ENCODE data around the gene UCP2. TPM values are rescaled to one million over a fixed set of nuclear protein-coding genes. Genes with fewer than 3 reads are reported as not detected.

UCP2 gene
- polyA plus RNA-seq, 2 donors: 3.0 to 5.0 TPM

DNA sequence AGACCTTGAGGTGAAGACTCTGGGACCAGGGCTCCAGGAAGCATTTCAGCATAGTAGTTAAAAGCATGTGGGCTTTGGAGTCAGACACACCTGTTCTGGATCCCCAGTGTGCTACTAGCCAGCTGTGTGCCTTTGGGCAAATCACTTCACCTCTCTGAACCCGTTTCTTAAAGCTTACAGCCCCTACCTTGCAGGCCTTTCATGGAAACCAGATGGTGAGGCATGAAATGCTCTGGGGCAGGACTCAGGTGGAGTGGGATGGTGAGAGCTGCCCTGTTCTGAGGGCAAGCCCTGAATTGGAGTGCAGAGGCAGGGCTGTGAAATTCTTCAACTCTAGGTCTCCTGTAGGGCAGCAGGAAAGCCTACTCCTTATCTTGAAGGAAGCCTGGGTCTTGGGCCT lies 10.5 kb downstream of the UCP2 start:
- no peaks in the 10 kb centered on the region for H3K9me3 ChIP-seq (ENCODE audit: control insufficient read depth in 2 of 2, insufficient read depth in 1 of 2, low read depth in 1 of 2, low read length in 1 of 2)
- H3K27me3 ChIP-seq (ENCODE audit: control insufficient read depth in 1 of 2, insufficient read depth in 2 of 2, low read length in 2 of 2): no peaks in the 10 kb centered on the region
- H3K36me3 ChIP-seq (ENCODE audit: control insufficient read depth in 2 of 2, insufficient read depth in 2 of 2, low read length in 1 of 2): peaks cover 0 to 4% of the 10 kb centered on the region in 2 donors
- WGBS, 2 donors: 70 to 78% methylated on average over 1 of the region's 1 CpG
- no peak overlapping the region for H3K27ac ChIP-seq (ENCODE audit: low read depth in 2 of 2, low read length in 1 of 2)
- H3K4me1 ChIP-seq (ENCODE audit: control insufficient read depth in 2 of 2, insufficient read depth in 2 of 2, low read length in 1 of 2): peaks cover 6 to 12% of the 10 kb centered on the region in 2 donors
- H3K4me3 ChIP-seq (ENCODE audit: low read depth in 1 of 2, low read length in 2 of 2): no peak overlapping the region

DNA sequence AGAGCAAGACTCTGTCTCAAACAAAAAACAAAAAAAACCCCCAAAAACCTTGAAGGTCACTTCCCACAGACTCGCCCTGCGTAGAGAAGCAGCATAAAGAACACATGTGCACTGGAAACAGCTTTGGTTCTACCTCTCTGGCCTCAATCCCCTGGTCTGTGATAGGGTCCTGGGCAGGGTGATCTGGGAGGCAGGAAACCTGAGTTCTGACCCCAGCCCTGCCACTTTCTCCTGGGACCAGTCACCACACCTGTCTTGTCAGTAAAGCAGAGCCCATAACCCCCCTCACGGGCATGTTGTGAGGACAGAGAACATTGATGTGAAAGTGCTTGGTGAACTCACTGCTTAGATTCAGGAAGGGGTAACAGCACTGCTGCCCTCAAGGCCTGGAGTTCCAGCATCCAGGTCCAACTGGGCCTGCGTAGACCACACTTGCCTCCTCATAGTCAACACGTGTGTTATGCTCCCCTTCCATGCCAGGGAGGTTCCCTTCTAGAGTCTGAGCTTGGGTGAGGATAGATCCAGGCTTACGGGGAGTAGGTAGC lies 11.4 kb downstream of the UCP2 start:
- Histone ChIP-seq H3K4me3 (ENCODE audit: low read depth in 1 of 2, low read length in 2 of 2) (no peak overlapping the region), H3K36me3 (ENCODE audit: control insufficient read depth in 2 of 2, insufficient read depth in 2 of 2, low read length in 1 of 2) (peaks cover 0 to 4% of the 10 kb centered on the region in 2 donors), H3K27me3 (ENCODE audit: control insufficient read depth in 1 of 2, insufficient read depth in 2 of 2, low read length in 2 of 2) (no peaks in the 10 kb centered on the region), H3K27ac (ENCODE audit: low read depth in 2 of 2, low read length in 1 of 2) (no peak overlapping the region), H3K4me1 (ENCODE audit: control insufficient read depth in 2 of 2, insufficient read depth in 2 of 2, low read length in 1 of 2) (peaks cover 6 to 12% of the 10 kb centered on the region in 2 donors), H3K9me3 (ENCODE audit: control insufficient read depth in 2 of 2, insufficient read depth in 1 of 2, low read depth in 1 of 2, low read length in 1 of 2) (no peaks in the 10 kb centered on the region)
- 83 to 84% methylated on average over 6 of the region's 6 CpGs for WGBS, 2 donors

DNA sequence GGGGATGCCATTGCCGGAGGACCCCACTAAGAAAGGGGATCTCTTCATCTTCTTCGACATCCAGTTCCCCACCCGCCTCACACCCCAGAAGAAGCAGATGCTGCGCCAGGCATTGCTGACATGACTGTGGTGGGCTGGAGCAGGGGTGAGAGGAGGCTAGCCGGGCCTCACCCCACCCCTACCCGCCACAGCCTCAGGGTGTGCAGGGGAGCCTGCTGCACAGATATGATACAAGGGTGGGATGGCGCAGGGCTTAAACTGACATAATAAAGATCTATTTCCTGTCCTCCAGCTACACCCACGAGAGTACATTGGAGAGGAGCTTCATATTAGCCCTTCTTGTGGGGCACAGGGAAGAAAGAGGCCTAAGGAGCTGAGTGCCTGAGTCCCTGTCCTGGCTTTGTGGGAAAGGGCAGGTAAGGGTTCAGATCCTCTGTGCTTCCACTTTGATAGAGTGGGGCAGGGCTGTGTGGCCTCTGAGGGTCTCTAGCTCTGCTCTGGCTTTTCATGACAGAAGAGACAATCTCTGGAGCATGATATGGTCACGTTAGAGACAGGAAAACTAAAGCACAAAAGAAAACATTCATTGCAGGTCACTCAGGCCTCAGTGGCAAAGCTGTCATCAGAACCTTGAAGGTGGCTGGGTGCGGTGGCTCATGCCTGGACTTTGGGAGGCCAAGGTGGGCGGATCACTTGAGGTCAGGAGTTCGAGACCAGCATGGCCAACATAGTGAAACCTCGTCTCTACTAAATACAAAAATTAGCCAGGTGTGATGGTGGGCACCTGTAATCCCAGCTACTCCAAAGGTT lies 12.4 kb downstream of the UCP2 start:
- WGBS, 2 donors: 79 to 82% methylated on average over 13 of the region's 13 CpGs
- H3K9me3 ChIP-seq (ENCODE audit: control insufficient read depth in 2 of 2, insufficient read depth in 1 of 2, low read depth in 1 of 2, low read length in 1 of 2): no peaks in the 10 kb centered on the region
- H3K4me1 ChIP-seq (ENCODE audit: control insufficient read depth in 2 of 2, insufficient read depth in 2 of 2, low read length in 1 of 2): peaks cover 6 to 12% of the 10 kb centered on the region in 2 donors
- H3K27me3 ChIP-seq (ENCODE audit: control insufficient read depth in 1 of 2, insufficient read depth in 2 of 2, low read length in 2 of 2): no peaks in the 10 kb centered on the region
- peaks cover 0 to 4% of the 10 kb centered on the region in 2 donors for H3K36me3 ChIP-seq (ENCODE audit: control insufficient read depth in 2 of 2, insufficient read depth in 2 of 2, low read length in 1 of 2)
- H3K4me3 ChIP-seq (ENCODE audit: low read depth in 1 of 2, low read length in 2 of 2): no peak overlapping the region
- no peak overlapping the region for H3K27ac ChIP-seq (ENCODE audit: low read depth in 2 of 2, low read length in 1 of 2)

DNA sequence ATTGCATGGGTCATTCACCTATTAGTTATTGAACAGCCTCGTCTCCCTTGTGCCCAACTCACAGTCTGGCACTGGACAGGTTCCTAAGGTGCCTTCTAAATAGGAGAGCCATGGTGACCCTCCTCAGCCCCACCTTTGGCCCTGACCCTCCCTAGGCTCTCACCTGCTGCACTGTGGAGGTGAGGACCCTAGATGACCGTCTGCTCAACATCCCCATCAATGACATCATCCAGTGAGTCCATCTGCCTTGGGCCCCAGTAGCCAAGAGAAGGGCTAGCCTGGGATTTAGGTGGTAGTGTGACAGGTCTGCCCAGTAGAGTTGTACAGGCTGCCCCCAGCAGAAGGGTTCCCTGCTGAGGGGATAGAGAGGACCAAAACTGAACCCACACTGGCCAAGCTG lies 13.6 kb downstream of the UCP2 start:
- no peaks in the 10 kb centered on the region for H3K27me3 ChIP-seq (ENCODE audit: control insufficient read depth in 1 of 2, insufficient read depth in 2 of 2, low read length in 2 of 2)
- H3K27ac ChIP-seq (ENCODE audit: low read depth in 2 of 2, low read length in 1 of 2): no peak overlapping the region
- no peaks in the 10 kb centered on the region for H3K36me3 ChIP-seq (ENCODE audit: control insufficient read depth in 2 of 2, insufficient read depth in 2 of 2, low read length in 1 of 2)
- H3K9me3 ChIP-seq (ENCODE audit: control insufficient read depth in 2 of 2, insufficient read depth in 1 of 2, low read depth in 1 of 2, low read length in 1 of 2): no peaks in the 10 kb centered on the region
- WGBS, 2 donors: 75 to 81% methylated on average over 2 of the region's 2 CpGs
- no peak overlapping the region for H3K4me3 ChIP-seq (ENCODE audit: low read depth in 1 of 2, low read length in 2 of 2)
- peaks cover 4 to 6% of the 10 kb centered on the region in 2 donors for H3K4me1 ChIP-seq (ENCODE audit: control insufficient read depth in 2 of 2, insufficient read depth in 2 of 2, low read length in 1 of 2)

DNA sequence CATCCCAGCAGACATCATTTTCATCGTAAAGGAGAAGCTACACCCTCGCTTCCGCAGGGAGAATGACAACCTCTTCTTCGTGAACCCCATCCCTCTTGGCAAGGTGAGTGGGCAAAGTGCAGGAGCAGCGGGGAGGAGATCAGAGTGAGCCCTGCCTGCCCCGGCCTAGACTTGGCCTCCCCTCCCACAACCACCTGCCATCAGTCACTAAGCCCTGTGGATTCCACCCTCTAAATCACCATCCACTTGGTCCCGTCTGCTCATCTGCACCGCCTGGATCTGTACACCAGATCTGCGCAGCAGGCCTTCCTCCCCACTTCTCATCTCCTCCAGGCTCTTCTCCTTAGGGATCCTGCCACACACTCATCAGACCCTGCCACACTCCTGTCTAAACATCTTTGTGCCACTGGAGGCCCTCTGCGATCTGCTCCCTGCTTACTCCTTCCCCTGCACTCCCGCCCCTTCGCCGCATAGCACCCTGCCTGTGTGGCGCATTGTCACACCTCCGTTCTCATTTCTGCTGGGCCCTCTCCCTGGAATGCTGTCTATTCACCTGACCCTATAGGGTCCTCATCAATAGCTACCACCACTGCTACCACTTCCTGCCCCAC lies 14.2 kb downstream of the UCP2 start:
- Histone ChIP-seq H3K9me3 (ENCODE audit: control insufficient read depth in 2 of 2, insufficient read depth in 1 of 2, low read depth in 1 of 2, low read length in 1 of 2) (no peaks in the 10 kb centered on the region), H3K27me3 (ENCODE audit: control insufficient read depth in 1 of 2, insufficient read depth in 2 of 2, low read length in 2 of 2) (no peaks in the 10 kb centered on the region), H3K4me1 (ENCODE audit: control insufficient read depth in 2 of 2, insufficient read depth in 2 of 2, low read length in 1 of 2) (peaks cover 0 to 3% of the 10 kb centered on the region in 2 donors), H3K27ac (ENCODE audit: low read depth in 2 of 2, low read length in 1 of 2) (no peak overlapping the region), H3K4me3 (ENCODE audit: low read depth in 1 of 2, low read length in 2 of 2) (no peak overlapping the region), H3K36me3 (ENCODE audit: control insufficient read depth in 2 of 2, insufficient read depth in 2 of 2, low read length in 1 of 2) (no peaks in the 10 kb centered on the region)
- WGBS, 2 donors: 89 to 91% methylated on average over 15 of the region's 15 CpGs

DNA sequence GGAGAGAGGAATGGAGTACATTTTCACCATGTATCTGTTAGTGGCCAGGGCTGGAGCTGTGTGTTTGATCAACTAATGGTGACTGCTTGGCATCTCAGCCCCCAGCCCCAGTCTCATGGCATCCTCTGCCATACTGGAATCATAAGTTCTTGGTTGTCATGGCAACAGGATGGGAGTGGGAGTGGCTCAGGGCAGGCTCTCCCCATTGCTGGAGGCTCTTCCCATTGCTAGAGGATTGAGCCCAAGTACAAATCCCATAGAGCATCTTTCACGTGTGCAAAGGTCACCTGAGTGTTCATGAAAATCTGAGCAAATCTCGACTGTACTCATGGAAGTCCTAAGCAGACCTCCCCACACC lies 16.9 kb downstream of the UCP2 start:
- Histone ChIP-seq H3K27ac (ENCODE audit: low read depth in 2 of 2, low read length in 1 of 2) (no peak overlapping the region), H3K36me3 (ENCODE audit: control insufficient read depth in 2 of 2, insufficient read depth in 2 of 2, low read length in 1 of 2) (no peaks in the 10 kb centered on the region), H3K4me1 (ENCODE audit: control insufficient read depth in 2 of 2, insufficient read depth in 2 of 2, low read length in 1 of 2) (no peaks in the 10 kb centered on the region), H3K27me3 (ENCODE audit: control insufficient read depth in 1 of 2, insufficient read depth in 2 of 2, low read length in 2 of 2) (no peaks in the 10 kb centered on the region), H3K4me3 (ENCODE audit: low read depth in 1 of 2, low read length in 2 of 2) (no peak overlapping the region), H3K9me3 (ENCODE audit: control insufficient read depth in 2 of 2, insufficient read depth in 1 of 2, low read depth in 1 of 2, low read length in 1 of 2) (no peaks in the 10 kb centered on the region)
- 54 to 58% methylated on average over 2 of the region's 2 CpGs for WGBS, 2 donors

DNA sequence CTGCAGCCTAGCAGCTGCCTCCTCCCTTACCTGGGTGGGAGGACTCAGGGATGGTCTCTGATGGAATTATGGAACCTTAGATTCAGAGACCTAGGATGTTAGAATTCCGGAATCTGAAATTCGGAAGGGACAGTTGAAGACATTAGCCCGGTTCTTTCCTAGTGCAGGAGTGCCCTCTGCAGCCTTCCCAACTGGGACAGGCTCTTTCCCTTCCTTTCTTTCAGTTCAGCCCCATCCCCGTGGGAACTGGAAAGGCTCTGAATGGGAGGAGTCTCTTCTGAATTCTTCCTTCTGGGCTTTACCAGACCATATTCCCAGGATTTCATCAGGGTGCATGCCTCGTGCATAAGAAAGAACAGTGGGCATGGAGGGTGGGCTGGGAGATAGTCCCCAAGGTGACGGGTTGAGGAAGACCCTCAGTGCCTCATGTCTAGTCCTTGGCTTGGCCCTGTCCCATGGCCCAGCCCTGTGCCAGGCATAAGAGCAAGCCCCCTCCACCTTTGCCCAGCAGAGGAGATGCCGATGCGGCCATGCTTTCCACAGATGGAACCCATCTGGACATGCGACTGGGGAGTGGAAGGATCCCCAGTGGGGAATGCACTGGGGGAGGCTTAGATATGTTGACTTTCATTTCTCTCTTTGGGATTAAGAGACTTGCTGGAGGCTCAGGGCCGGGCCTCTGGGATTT lies 17.4 kb downstream of the UCP2 start:
- no peaks in the 10 kb centered on the region for H3K27me3 ChIP-seq (ENCODE audit: control insufficient read depth in 1 of 2, insufficient read depth in 2 of 2, low read length in 2 of 2)
- no peaks in the 10 kb centered on the region for H3K4me1 ChIP-seq (ENCODE audit: control insufficient read depth in 2 of 2, insufficient read depth in 2 of 2, low read length in 1 of 2)
- no peak overlapping the region for H3K4me3 ChIP-seq (ENCODE audit: low read depth in 1 of 2, low read length in 2 of 2)
- WGBS, 2 donors: 60 to 67% methylated on average over 10 of the region's 10 CpGs
- no peak overlapping the region for H3K27ac ChIP-seq (ENCODE audit: low read depth in 2 of 2, low read length in 1 of 2)
- no peaks in the 10 kb centered on the region for H3K36me3 ChIP-seq (ENCODE audit: control insufficient read depth in 2 of 2, insufficient read depth in 2 of 2, low read length in 1 of 2)
- no peaks in the 10 kb centered on the region for H3K9me3 ChIP-seq (ENCODE audit: control insufficient read depth in 2 of 2, insufficient read depth in 1 of 2, low read depth in 1 of 2, low read length in 1 of 2)

DNA sequence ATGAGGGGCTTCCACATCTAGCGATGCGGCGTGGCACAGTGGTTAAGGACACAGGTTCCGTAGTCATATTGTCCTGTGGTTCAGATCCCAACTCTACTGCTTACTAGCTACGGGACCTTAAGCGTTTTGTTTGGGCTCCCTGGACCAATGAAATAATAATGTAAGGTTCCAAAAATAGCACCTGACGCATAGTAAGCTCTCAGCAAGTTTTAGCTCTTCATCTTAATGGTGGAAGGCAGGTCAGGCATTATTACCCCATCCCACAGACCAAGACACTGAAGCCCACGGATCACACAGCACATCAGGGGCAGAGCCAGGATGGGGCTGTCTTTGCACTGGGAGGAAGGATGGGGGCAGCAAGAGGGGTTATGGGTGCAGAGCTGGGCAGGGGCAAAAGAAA lies 18.8 kb downstream of the UCP2 start:
- Histone ChIP-seq H3K4me3 (ENCODE audit: low read depth in 1 of 2, low read length in 2 of 2) (no peak overlapping the region), H3K27ac (ENCODE audit: low read depth in 2 of 2, low read length in 1 of 2) (no peak overlapping the region), H3K9me3 (ENCODE audit: control insufficient read depth in 2 of 2, insufficient read depth in 1 of 2, low read depth in 1 of 2, low read length in 1 of 2) (no peaks in the 10 kb centered on the region), H3K4me1 (ENCODE audit: control insufficient read depth in 2 of 2, insufficient read depth in 2 of 2, low read length in 1 of 2) (peaks cover 0 to 2% of the 10 kb centered on the region in 2 donors), H3K36me3 (ENCODE audit: control insufficient read depth in 2 of 2, insufficient read depth in 2 of 2, low read length in 1 of 2) (no peaks in the 10 kb centered on the region), H3K27me3 (ENCODE audit: control insufficient read depth in 1 of 2, insufficient read depth in 2 of 2, low read length in 2 of 2) (no peaks in the 10 kb centered on the region)
- whole genome bisulfite sequencing, 2 donors: 74 to 77% methylated on average over 8 of the region's 8 CpGs

DNA sequence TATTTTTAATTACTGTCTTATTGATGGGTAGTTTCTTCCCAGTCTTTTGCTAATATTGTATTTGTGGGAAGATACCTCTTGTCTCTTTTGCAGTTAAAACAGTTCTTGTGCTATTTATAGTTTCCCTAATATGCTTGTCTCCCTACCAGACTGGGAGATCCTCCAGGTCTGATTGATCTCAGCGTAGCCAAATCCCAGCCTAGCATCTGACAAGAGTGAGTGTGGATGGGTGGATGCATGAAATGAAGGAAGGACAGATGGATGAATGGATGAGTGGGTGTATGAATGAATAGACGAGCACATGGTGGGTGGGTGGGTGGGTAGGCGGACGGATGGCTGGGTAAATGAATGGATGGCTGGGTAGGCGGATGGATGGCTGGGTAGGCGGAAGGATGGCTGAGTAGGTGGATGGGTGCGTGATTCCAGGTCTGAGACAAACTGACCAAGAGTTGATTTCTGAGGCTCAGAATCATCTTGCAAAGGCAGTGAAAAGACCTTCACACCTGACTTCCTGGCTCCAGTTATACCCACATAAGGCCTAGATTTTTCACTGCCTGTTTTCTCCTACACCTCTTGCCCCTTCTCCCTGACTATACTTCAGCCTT lies 20.4 kb downstream of the UCP2 start:
- peaks cover 0 to 2% of the 10 kb centered on the region in 2 donors for H3K4me1 ChIP-seq (ENCODE audit: control insufficient read depth in 2 of 2, insufficient read depth in 2 of 2, low read length in 1 of 2)
- no peak overlapping the region for H3K4me3 ChIP-seq (ENCODE audit: low read depth in 1 of 2, low read length in 2 of 2)
- no peaks in the 10 kb centered on the region for H3K9me3 ChIP-seq (ENCODE audit: control insufficient read depth in 2 of 2, insufficient read depth in 1 of 2, low read depth in 1 of 2, low read length in 1 of 2)
- no peaks in the 10 kb centered on the region for H3K27me3 ChIP-seq (ENCODE audit: control insufficient read depth in 1 of 2, insufficient read depth in 2 of 2, low read length in 2 of 2)
- no peaks in the 10 kb centered on the region for H3K36me3 ChIP-seq (ENCODE audit: control insufficient read depth in 2 of 2, insufficient read depth in 2 of 2, low read length in 1 of 2)
- WGBS, 2 donors: 69 to 83% methylated on average over 7 of the region's 7 CpGs
- H3K27ac ChIP-seq (ENCODE audit: low read depth in 2 of 2, low read length in 1 of 2): no peak overlapping the region

All from esophagus (tissue), 2 donors.